Measurements from ENCODE around the gene PTGDS. TPM values are rescaled to one million over a fixed set of nuclear protein-coding genes. Genes with fewer than 3 reads are reported as not detected.

Gene PTGDS
- total and polyA plus RNA-seq, 9 of the 15 experiments (the other 6 are each of a cell fraction or from before 2014, with no cell fraction given): 0.46 to 7.1 (median 2.0) TPM

GRCh38 chr9:136992819-136993369 is 15.6 kb downstream of the PTGDS start (continued):
- TF ChIP-seq ARID3A (IDR thresholded peaks at IDR 0.05; ENCODE audit: borderline replicate concordance, low read depth, low read length) (no peak), ZNF12 (CRISPR knock-in tag; IDR thresholded peaks at IDR 0.05) (no peak), FIP1L1 (IDR thresholded peaks at IDR 0.05; ENCODE audit: low read depth, low read length, poor library complexity, severe bottlenecking) (peak; percentile 11), PCBP1 (IDR thresholded peaks at IDR 0.05; ENCODE audit: low read depth, low read length, poor library complexity, severe bottlenecking) (peak; percentile 12), E2F3 (CRISPR knock-in tag; IDR thresholded peaks at IDR 0.05) (no peak), ZNF134 (CRISPR knock-in tag; conservative IDR thresholded peaks at IDR 0.05) (no peak), ZKSCAN8 (CRISPR knock-in tag; IDR thresholded peaks at IDR 0.05) (no peak)
- TF ChIP-seq, protein P1, sequence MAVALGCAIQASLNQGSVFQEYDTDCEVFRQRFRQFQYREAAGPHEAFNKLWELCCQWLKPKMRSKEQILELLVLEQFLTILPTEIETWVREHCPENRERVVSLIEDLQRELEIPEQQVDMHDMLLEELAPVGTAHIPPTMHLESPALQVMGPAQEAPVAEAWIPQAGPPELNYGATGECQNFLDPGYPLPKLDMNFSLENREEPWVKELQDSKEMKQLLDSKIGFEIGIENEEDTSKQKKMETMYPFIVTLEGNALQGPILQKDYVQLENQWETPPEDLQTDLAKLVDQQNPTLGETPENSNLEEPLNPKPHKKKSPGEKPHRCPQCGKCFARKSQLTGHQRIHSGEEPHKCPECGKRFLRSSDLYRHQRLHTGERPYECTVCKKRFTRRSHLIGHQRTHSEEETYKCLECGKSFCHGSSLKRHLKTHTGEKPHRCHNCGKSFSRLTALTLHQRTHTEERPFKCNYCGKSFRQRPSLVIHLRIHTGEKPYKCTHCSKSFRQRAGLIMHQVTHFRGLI (CRISPR knock-in tag; IDR thresholded peaks at IDR 0.05): no peak
- TF ChIP-seq, protein P2, sequence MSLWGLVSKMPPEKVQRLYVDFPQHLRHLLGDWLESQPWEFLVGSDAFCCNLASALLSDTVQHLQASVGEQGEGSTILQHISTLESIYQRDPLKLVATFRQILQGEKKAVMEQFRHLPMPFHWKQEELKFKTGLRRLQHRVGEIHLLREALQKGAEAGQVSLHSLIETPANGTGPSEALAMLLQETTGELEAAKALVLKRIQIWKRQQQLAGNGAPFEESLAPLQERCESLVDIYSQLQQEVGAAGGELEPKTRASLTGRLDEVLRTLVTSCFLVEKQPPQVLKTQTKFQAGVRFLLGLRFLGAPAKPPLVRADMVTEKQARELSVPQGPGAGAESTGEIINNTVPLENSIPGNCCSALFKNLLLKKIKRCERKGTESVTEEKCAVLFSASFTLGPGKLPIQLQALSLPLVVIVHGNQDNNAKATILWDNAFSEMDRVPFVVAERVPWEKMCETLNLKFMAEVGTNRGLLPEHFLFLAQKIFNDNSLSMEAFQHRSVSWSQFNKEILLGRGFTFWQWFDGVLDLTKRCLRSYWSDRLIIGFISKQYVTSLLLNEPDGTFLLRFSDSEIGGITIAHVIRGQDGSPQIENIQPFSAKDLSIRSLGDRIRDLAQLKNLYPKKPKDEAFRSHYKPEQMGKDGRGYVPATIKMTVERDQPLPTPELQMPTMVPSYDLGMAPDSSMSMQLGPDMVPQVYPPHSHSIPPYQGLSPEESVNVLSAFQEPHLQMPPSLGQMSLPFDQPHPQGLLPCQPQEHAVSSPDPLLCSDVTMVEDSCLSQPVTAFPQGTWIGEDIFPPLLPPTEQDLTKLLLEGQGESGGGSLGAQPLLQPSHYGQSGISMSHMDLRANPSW (CRISPR knock-in tag; IDR thresholded peaks at IDR 0.05): 0 out of 2 replicates have a peak, but pooled peaks have one; percentile 5
- TF ChIP-seq, protein P3, sequence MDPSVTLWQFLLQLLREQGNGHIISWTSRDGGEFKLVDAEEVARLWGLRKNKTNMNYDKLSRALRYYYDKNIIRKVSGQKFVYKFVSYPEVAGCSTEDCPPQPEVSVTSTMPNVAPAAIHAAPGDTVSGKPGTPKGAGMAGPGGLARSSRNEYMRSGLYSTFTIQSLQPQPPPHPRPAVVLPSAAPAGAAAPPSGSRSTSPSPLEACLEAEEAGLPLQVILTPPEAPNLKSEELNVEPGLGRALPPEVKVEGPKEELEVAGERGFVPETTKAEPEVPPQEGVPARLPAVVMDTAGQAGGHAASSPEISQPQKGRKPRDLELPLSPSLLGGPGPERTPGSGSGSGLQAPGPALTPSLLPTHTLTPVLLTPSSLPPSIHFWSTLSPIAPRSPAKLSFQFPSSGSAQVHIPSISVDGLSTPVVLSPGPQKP (CRISPR knock-in tag; IDR thresholded peaks at IDR 0.05): no peak
